GM23338 (cell line): ENCODE measurements around the gene MPST.

Source experiments
- EZH2 ChIP-seq: fragments of 200-600 bp; sonication (generic); IDR thresholded peaks from one replicate; pipeline ENCODE4 v1.8.0; 2017; ENCODE audit warnings: antibody characterized with exemption, mild to moderate bottlenecking, low read depth; ENCODE audit not compliant: unreplicated experiment
- JUNB ChIP-seq: IDR thresholded peaks from one replicate; pipeline ENCODE4 v1.6.1; 2016; ENCODE audit warnings: antibody characterized with exemption; ENCODE audit not compliant: unreplicated experiment
- POLR2AphosphoS5 ChIP-seq: IDR thresholded peaks from 2 replicates; pipeline ENCODE4 v1.6.1; 2016; ENCODE audit warnings: antibody characterized with exemption, low read depth
- TF ChIP-seq, protein P1 (sequence below), 2 experiments: fragments of 200-600 bp in 1 of 2; sonication (generic) in 1 of 2; conservative IDR thresholded peaks; 2 replicates each; pipeline versions ENCODE4 v1.5.1 to v1.6.1; 2016 to 2017; ENCODE audit warnings: antibody characterized with exemption in 2 of 2, low read depth in 2 of 2, mild to moderate bottlenecking in 2 of 2, moderate library complexity in 1 of 2

DNA sequence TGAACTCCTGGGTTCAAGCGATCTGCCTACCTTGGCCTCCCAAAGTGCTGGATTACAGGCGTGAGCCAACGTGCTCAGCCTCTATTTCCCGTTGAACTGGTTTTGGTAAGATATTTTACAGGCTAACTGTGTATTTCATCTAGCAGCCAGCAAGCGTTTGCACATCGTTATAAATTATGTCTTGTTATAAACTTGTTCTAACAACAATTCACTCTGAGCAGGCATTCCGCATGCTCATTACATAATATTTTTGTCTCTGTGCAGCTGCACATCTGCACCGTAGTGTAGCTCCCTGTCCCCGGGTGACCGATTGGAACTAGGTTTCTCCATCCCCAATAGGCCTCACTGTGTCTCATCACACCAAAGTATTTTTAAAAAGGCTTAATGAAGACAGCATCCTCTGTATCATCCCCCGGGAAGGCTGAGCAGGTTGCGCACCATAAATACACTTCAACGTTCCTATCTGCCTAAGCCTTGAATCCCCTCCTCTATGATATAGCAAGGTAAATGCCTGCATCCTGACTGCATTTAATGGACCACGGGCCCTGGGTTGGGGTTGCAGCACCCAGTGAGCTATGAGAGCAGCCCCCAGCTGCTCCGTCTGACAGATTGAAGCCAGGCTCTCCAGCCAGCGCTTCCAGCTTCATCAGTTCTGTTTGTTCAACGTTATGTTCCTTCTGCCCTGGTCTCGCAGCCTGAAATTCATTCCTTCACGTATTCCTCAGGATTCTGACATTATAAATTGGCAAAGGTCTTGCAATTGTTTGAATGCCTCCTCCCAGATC lies 48.0 kb upstream of the MPST start:
- TF ChIP-seq, protein P1, sequence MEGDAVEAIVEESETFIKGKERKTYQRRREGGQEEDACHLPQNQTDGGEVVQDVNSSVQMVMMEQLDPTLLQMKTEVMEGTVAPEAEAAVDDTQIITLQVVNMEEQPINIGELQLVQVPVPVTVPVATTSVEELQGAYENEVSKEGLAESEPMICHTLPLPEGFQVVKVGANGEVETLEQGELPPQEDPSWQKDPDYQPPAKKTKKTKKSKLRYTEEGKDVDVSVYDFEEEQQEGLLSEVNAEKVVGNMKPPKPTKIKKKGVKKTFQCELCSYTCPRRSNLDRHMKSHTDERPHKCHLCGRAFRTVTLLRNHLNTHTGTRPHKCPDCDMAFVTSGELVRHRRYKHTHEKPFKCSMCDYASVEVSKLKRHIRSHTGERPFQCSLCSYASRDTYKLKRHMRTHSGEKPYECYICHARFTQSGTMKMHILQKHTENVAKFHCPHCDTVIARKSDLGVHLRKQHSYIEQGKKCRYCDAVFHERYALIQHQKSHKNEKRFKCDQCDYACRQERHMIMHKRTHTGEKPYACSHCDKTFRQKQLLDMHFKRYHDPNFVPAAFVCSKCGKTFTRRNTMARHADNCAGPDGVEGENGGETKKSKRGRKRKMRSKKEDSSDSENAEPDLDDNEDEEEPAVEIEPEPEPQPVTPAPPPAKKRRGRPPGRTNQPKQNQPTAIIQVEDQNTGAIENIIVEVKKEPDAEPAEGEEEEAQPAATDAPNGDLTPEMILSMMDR (conservative IDR thresholded peaks at IDR 0.05; ENCODE audit: low read depth in 2 of 2): no peak
- TF ChIP-seq JUNB (no peak), EZH2 (no peak), POLR2AphosphoS5 (no peak)
